HG03432 (cell line): ENCODE data around the gene WDR36.
A peak's percentile ranks its signal among the peaks of the same experiment; 100 is the strongest.

ENCODE experiments used
- ATAC-seq: cut with Tn5 transposase; IDR thresholded peaks from one replicate; pipeline ENCODE4 v1.9.1; 2021; ENCODE audit warnings: mild to moderate bottlenecking, moderate library complexity; ENCODE audit not compliant: unreplicated experiment

Gene WDR36

DNA sequence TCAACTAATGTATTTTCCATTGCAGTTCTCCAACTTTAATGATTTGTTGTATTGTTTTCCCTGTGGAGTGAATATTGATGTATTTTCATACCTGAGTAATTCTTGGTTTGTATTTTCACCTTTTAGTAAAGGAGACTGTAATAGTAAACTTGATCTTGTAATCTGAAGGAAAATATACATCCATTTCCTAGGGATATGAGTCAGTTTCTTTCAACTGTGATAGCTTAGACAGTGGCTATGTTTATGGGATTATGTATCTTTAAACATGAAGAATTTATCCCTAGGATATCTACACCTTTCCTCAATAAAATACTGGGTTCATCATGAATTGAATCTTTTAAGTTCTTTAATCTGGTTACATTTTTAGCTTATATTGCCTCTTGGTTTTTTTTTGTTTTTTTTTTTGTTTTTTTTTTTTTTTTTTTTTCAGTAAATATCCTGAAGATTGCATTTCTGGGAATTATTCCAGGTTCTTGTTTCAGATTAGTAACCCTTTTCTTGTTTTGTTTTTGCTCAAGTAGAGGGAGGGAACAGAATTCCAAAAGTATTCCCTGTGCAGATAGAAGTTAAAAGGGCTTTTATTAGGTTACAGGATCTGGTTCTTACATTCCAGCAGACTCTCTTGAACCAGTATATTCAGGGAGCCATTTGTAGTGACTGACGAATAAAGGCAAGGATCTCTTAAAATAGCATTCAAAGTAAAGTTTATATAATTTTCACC lies 7.1 kb downstream of the WDR36 start:
- ATAC-seq = no peak

DNA sequence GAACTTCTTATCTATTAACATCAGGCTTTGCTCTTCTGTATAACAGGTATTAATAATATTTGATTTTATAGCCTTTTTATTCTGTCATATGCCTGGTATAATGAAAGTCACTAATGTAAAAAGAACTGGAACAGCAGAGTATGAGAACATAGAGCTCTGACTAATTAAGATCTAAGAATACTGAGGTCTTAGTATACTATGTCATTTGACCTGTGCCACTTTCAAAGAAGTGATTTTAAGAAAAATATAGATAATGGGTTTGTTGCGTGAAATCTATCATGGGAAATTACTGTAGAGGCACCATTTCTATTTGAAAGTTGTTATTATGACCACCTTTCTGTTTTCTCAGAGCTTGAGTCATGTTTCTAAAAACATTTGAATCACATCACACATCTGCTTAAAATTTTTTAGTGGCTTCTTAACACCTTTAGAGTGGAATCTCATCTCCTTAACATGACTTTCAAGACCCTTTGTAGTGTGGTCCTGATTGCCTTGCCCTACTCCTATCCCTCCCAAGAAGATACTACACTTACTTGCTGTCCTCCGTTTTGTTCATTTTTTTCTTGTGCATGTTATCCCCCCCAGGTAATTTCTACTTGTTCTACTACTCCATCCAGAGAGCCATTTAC lies 14.3 kb downstream of the WDR36 start:
- ATAC-seq = no peak

DNA sequence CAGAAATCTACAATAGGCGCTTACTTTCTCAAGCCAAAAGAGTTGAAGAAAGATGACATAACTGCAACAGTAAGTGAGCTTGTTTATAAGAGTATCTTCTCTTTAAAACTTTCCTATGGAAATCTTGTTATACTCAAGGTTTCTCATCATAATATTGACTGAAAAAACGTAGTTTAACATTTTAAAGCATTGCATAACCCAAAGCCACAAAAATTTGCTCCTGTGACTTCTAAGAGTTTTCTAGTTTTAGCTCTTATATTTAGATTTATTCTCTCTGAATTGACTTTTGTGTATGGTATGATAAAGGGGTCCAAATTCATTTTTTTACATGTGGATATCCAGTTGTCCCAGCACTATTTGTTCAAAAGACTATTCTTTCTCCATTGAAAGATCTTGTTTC lies 15.2 kb downstream of the WDR36 start:
- no peak for ATAC-seq

DNA sequence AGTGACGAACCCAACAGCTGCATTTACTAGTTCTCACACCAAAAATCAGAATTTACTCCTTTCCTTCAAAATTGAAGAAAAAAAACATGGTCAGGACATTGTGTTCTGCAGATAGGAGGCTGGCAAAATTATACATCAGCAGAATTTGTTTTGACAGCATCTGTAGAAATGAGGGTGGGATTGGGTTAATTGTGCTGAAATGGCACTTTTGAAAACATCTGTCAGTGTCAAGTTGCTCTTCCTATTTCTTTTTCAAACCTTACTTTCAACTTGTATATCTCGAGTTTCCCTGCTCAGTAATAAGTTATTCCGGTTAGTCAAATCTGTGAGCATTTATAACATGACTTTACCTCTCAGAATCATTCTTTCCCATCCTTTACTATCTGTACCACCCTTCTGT lies 19.8 kb downstream of the WDR36 start:
- ATAC-seq = no peak

DNA sequence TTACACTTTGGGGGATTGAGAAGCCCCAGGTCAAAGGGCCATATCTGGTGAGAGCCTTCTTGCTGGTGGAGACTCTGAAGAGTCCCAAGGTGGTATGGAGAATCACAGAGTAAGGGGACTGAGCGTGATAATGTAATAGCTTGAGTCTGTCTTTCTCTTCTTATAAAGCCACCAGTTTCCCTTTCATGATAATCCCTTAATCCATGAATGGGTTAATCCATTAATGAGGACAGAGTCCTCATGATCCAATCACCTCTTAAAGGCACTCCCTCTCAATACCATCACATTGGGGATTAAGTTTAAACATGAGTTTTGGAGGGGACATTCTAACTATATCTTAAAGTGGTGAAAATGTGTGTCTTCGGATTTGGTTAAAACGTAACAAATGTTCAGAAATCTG lies 21.5 kb downstream of the WDR36 start:
- ATAC-seq = no peak

DNA sequence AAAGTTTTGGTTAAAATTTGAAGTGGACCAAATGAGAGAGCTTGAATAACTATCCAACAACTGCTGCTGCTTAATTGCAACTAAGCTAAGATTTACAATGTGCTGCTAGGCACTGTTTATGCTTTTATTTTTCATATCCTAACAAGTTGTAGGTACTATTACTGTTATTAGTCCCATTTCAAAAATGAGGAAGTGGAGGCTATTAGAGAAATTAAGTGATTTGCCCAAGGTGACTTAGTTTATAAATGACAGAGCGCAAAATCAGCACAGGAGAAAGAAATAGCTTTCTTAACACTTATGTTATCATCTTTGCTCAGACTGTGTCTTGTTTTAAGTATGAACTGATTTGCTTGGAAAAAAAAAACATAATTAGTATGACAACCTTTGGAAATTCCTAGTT lies 23.1 kb downstream of the WDR36 start:
- ATAC-seq = no peak

DNA sequence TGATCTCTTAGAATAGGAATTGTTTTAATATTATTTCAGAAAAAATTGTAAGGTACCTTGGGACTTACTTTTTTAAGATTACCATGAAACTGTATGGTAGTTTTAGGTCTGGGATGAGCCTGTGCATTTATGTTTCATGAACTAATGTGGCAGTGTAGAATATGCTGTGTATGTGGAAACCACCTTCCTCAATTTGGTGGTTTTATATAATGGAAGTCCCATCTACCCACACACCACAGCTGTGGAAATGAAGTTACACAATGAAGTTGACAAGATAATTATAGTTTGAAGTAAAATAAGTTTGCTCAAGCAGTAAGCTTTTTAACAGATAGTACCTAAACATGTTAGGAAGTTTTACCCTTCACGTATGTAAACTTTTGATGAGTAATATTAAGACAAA lies 24.4 kb downstream of the WDR36 start:
- ATAC-seq = no peak

DNA sequence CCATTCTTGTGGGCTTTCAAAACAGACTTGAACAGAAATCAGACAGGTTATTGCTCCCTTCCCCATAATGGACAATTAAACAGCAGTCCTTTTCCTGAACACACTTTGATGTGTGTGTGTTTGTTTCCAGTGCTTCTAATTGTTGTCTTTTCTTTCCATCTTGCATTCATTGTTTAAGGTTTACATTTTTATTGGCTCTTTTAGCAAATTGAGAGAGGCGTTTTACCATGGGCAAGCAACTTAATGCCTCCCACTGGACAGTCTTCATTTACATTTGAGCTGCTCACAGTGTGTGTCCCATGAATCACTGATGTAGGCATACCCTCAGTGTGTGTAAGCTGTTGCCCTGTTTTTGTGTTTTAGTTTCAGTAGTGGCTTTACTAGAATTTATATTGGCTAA lies 25.0 kb downstream of the WDR36 start:
- no peak for ATAC-seq

DNA sequence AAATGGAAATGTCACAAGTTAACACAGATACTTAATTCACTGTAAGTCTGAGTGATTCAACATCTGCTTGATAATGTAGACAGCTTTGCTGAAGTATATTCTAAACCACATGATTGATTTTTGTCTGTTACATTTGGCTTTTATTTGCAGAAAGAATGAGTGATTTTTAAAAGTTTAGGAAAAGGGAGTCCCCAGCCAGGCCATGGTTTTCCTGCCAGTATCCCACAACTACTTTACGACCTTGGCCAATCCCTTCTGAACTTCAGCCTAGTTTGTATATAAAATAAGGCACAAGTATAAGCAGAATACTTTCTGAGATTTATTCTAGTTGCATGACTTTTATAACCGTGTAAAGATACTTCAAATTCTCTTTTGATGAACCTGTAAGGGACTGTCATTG lies 27.1 kb downstream of the WDR36 start:
- no peak for ATAC-seq

DNA sequence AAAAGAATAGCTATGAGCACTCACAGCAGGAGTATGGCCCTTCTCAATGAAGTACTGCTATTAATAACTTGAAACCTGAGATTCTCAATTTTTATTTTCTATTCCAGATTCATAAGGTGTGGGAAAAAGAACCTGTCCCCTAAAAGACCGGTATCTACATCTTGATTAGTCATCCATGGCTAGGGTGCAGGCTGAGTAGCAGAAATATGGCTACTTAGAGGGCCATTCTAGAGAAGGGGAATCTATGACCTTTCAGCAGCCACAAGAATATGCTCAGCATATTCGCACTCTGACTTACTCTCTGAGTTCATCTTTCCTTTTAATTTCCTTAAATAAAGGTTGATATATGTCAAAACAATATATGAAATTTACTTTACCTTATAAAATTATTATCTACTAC lies 27.7 kb downstream of the WDR36 start:
- ATAC-seq = peak; percentile 56

DNA sequence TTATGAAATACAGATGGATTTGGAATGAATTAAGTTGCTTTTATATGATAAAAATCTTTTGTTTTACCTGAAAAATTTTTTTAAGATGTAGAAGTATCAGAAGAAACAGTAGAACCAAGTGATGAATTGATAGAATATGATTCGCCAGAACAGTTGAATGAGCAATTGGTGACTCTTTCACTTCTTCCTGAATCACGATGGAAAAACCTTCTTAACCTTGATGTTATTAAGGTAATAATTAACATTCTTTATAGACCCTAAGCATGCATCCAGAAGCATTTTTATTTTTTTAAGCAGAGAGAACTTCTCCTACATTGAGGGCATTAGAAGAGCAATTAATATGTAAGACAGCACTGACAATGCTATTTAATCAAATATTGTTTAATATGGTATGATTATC lies 28.8 kb downstream of the WDR36 start:
- ATAC-seq = no peak

DNA sequence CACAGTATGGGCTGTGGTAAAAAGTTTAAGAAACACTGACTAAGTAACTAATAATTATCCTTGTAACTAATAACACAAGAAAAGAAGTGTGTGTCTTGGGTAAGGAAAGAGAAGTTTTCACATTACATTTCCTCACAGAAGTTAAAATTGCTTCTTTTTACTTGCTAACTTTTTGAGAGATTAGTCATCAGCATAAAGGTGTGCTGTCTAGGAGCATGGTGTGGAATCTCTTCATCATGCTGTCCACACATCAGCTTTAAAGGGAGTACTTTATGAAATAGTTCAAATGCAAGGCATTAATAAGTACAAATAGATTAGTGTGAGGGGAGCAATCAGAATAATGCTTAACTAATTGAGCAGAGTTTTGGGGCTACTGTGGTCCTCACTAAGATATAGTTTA lies 29.8 kb downstream of the WDR36 start:
- ATAC-seq = no peak

DNA sequence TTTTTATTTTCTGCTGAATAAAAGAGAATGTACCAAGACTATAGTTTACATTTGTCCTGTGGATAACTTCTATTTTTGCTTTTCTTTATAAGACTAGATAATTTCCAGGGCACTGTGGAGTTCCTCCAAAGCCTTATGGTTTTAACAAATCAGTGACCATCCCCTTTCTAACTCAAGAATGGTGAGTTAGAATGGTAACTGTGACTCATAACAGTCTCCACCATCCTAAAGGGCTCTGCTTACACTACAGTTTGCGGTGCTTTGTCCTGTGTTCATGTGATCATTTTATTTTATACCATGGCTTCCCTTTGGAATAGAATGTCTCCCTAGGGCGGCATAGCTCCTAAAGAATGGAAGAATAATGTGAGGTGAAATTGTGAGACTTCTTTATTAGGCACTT lies 30.2 kb downstream of the WDR36 start:
- ATAC-seq = no peak

DNA sequence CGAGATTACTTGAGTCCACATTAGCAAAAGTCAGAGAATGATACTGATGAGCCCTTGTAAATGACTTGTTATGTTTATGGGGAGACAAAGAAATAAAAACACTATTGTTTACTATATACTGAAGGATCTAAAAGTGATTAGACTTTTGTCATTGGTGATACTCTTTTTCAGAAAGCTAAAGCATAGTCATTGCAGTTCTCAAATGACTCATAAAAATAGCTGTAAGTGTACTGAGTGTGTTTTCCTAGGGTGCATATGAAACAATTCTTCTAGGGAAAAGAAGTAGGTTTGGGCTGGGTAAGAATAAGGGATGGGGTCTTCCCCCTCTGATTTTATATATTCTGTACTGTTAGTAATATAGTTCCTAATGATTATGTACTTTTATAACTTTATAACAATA lies 32.6 kb downstream of the WDR36 start:
- ATAC-seq = no peak

DNA sequence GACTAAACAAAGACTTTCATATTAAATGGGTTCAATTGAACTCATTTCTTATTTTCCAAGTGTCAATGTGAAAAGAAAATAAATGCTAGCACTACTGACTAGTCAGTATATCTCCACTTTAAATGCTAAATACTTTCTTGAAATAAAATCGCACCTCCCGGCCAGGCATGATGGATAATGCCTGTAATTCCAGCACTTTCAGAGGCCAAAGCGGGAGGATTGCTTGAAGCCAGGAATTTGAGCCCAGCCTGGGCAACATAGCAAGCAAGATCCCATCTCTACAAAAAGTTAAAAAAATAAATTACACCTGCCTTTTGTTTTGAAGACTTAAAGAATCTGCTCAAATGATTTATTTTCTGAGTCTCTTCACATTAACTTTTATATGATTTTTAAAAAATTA lies 34.7 kb downstream of the WDR36 start:
- ATAC-seq = no peak

DNA sequence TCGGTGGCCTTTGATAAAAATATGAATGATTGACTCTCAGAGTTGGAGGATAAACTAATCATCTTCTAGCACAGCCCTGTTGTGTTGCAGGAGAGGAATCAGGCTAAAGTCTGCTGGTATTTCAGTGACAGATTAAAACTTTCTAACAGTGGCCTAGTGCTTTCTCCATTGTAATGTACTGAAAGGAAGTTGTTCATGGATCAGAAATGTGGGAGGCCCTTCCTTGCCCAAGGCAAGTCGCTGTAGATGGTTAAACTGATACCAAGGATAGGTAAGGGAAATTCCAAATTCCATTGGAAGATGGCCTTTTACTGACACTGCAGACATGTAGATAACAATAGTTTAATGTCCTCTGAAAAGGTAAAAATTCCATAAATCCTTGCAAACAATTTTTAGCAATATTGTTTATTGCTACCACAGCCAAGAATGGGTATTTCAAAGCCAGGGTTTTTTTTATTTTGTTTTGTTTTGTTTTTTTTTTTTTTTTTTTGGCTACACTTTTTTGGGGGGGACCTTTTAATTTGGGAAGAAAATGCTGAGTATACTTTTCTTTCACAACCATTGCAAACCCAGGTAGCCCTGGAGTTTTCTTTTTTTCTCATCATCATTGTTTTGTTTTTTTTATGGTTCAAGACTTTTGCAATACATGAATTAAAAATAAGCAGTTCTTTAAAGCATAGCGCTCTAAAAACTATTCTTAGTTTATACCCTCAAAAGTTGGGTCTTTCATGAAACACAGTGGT lies 35.5 kb downstream of the WDR36 start:
- ATAC-seq = no peak

DNA sequence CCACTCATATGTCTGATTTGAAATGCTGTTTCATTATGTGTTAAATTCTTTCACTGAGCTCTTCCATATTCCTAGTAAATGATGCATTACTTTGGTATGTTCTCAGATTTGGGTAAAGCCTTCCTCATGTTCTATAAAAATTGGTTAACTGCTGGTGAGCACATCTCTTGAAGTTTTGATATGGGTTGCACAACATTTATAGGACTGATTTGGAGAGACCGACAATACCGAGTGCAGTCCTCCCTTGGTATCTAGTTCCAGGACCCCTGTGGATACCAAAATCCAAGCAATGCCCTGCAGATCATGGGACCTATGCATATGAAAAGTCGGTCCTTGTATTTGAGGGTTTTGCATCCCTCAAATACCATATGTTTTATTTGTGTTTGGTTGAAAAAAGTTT lies 37.8 kb downstream of the WDR36 start:
- no peak for ATAC-seq

DNA sequence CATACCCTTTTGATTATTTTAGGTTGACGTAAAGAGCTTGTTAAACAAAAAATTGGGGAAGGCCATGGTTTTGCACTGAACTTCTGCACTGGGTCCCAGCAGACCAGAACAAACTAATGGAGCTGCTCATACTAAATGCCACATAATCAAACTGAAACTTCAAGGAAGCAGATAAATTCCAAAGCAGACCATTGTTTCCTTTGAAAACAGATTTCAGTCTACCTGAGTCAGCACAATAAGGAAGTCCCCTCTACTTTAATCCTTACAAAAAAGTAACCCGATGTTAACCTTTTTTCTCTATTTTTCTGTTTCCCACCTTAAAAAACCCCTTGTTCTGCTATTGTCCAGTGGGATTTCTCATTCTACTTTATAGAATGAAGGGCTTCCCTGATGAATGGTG lies 39.2 kb downstream of the WDR36 start:
- ATAC-seq = no peak

DNA sequence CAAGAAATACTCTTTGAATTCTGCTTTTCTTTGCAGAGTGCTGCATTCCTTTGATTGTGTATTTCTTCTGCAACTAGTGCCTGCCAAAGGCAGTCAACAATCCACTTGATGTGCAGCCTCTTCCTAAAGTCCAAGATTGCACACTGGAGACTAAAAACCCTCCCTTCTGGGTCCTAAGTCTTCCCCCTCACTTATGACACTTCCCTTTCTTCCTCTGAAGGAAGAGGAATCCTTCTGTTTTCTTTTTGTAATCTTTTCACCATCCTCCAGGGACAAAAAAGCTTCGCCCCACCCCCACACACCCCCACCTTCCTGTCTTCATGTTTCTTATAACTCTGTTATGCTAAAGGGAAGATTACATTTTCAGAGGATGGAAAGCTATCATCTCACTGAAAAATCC lies 39.9 kb downstream of the WDR36 start:
- no peak for ATAC-seq

DNA sequence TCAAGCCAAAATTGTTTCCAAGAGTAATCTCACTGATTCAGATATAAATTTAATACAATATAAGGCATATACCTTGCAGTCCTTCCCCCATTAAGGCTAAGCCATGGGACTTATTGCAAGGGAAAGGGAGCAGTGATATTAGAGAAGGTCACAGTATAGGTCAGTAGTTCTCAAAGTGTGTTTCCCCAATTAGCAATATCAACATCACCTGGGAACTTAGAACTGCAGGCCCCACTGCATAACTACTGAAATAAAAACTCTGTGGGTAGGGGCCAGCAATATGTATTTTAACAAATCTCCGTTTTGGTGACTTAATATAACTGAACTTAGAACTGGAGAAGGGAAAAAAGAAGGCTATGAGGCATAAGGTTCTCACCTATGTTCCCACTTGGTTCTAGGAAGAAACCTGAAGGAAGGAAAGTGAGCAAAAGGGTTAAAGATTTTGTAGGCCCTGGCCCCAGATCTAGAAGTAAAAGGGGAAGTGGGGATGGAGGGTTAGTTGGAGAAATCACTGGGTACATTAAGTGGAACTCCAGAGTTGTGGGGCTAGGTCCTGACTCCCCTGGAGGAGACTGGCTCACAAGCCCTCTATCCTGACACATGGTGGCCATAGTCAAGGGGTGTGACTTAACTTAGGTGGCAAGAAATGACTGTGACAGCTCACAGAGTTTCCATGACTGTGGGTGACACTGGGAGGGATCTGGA lies 40.7 kb downstream of the WDR36 start:
- no peak for ATAC-seq

DNA sequence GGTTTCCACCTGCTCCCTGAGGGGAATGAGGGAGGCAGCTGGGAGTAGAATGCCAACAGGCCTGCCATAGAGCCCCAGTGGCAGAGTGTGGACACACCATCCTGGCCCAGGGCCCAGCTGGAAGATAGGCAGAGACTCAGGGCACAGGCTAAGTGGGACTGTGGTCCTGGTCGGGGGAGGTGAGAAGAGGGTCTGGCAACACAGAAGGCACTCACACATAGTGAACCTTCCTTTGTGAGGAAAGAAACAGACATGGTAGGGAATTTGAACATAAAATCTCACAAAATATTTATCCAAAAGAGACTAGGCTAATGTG lies 41.2 kb downstream of the WDR36 start:
- no peak for ATAC-seq

DNA sequence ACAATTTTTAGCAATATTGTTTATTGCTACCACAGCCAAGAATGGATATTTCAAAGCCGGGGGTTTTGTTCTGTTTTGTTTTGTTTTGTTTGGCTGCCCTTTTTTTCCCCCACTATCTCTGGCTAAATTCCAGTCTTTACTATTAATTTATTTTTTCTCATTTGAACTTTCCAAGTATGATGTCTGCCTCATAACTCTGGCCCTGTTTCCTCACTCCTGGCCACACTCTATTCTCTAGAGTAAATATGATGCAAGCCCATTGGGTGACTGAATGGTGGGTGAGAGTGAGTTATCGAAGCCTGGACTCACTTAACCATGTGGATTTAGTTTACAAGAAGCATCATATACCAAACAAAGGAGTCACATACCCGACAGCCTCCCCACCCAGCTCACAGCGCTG lies 41.9 kb downstream of the WDR36 start:
- no peak for ATAC-seq
